HepG2 (cell line): ENCODE measurements around the gene KATNB1. TPM values are rescaled to one million over a fixed set of nuclear protein-coding genes. Genes with fewer than 3 reads are reported as not detected.
A peak's percentile ranks its signal among the peaks of the same experiment; 100 is the strongest.

Experiments
- EZH2 ChIP-seq: conservative IDR thresholded peaks from 2 replicates; pipeline ENCODE4 v1.6.1; 2012; ENCODE audit warnings: mild to moderate bottlenecking, low read depth, low read length, moderate library complexity
- SMAD9 ChIP-seq: sonication (generic); formaldehyde crosslinking; IDR thresholded peaks from 2 replicates; pipeline ENCODE4 v1.5.1; 2020; ENCODE audit warnings: mild to moderate bottlenecking, missing genetic modification reagents
- SP1 ChIP-seq, 2 experiments: fragments of 450-650 bp in 1 of 2; sonication (generic) in 1 of 2; formaldehyde crosslinking in 1 of 2; IDR thresholded peaks; 2 replicates each; pipeline versions ENCODE4 v1.4.0 to v1.6.1; 2016 to 2020; ENCODE audit warnings: missing genetic modification reagents in 1 of 2
- SYNCRIP ChIP-seq: fragments of 200-400 bp; formaldehyde crosslinking; IDR thresholded peaks from 2 replicates; pipeline ENCODE4 v1.6.1; 2018; ENCODE audit warnings: mild to moderate bottlenecking, low read depth, low read length; ENCODE audit not compliant: insufficient read depth
- TMF1 ChIP-seq: sonication (generic); formaldehyde crosslinking; IDR thresholded peaks from 2 replicates; pipeline ENCODE4 v1.8.1; 2022; ENCODE audit warnings: low read depth, missing genetic modification reagents
- XRCC5 ChIP-seq: fragments of 200-400 bp; formaldehyde crosslinking; optimal IDR thresholded peaks from 2 replicates; pipeline ENCODE3; 2017; ENCODE audit warnings: mild to moderate bottlenecking, low read length
- ZNF282 ChIP-seq: fragments of 450-650 bp; IDR thresholded peaks from 2 replicates; pipeline ENCODE4 v1.6.1; 2018; ENCODE audit not compliant: partially characterized antibody
- ZSCAN30 ChIP-seq: sonication (generic); formaldehyde crosslinking; IDR thresholded peaks from 2 replicates; pipeline ENCODE4 v1.5.0; 2020; ENCODE audit warnings: mild to moderate bottlenecking, missing genetic modification reagents
- polyA plus RNA-seq, 8 experiments: library from polyadenylated mRNA; depleted of rRNA in 3 of 8; stranded (reverse) in 7 of 8; unstranded in 1 of 8; fragments of >200 nt; fragmentation: Illumina TruSeq in 4 of 8; extraction: Trizol in 4 of 8; gene quantifications; 2 replicates each; pipeline versions ENCODE4 v1.2.1 to v1.2.3, GENCODE V29; 2011 to 2016; ENCODE audit warnings: low read depth in 4 of 8, missing spikeins in 1 of 8, mixed read lengths in 1 of 8; ENCODE audit not compliant: insufficient read depth in 1 of 8
- total RNA-seq, 5 experiments: library from RNA; depleted of rRNA; stranded (reverse); fragments of >200 nt; fragmentation: Illumina TruSeq; extraction: Trizol; gene quantifications; 2 replicates each; pipeline ENCODE4 v1.2.3, GENCODE V29; 2016; ENCODE audit warnings: low read depth in 1 of 5
- TF ChIP-seq, protein P1 (sequence below): sonication (generic); formaldehyde crosslinking; conservative IDR thresholded peaks from 2 replicates; pipeline ENCODE4 v1.4.0; 2020; ENCODE audit warnings: missing genetic modification reagents
- TF ChIP-seq, protein P2 (sequence below): sonication (generic); formaldehyde crosslinking; IDR thresholded peaks from 2 replicates; pipeline ENCODE4 v1.8.0; 2023; ENCODE audit warnings: mild to moderate bottlenecking, missing genetic modification reagents
- TF ChIP-seq, protein P3 (sequence below): sonication (generic); formaldehyde crosslinking; IDR thresholded peaks from 2 replicates; pipeline ENCODE4 v1.8.1; 2023; ENCODE audit warnings: mild to moderate bottlenecking, missing genetic modification reagents
- TF ChIP-seq, protein P4 (sequence below): sonication (generic); formaldehyde crosslinking; IDR thresholded peaks from 2 replicates; pipeline ENCODE4 v1.4.0; 2020; ENCODE audit warnings: missing genetic modification reagents, mild to moderate bottlenecking, borderline replicate concordance
- TF ChIP-seq, protein P5 (sequence below): sonication (generic); formaldehyde crosslinking; IDR thresholded peaks from 2 replicates; pipeline ENCODE4 v1.4.0; 2020; ENCODE audit warnings: missing genetic modification reagents
- TF ChIP-seq, protein P6 (sequence below): sonication (generic); formaldehyde crosslinking; IDR thresholded peaks from 2 replicates; pipeline ENCODE4 v1.4.0; 2020; ENCODE audit warnings: mild to moderate bottlenecking, missing genetic modification reagents, borderline replicate concordance
- TF ChIP-seq, protein P7 (sequence below): sonication (generic); formaldehyde crosslinking; IDR thresholded peaks from 2 replicates; pipeline ENCODE4 v1.5.0; 2020; ENCODE audit warnings: missing genetic modification reagents, mild to moderate bottlenecking, borderline replicate concordance

The KATNB1 gene
- total and polyA plus RNA-seq, 2 of the 13 experiments (the other 11 are each of a cell fraction or from before 2014, with no cell fraction given), result 31.5 to 43.5 TPM

DNA sequence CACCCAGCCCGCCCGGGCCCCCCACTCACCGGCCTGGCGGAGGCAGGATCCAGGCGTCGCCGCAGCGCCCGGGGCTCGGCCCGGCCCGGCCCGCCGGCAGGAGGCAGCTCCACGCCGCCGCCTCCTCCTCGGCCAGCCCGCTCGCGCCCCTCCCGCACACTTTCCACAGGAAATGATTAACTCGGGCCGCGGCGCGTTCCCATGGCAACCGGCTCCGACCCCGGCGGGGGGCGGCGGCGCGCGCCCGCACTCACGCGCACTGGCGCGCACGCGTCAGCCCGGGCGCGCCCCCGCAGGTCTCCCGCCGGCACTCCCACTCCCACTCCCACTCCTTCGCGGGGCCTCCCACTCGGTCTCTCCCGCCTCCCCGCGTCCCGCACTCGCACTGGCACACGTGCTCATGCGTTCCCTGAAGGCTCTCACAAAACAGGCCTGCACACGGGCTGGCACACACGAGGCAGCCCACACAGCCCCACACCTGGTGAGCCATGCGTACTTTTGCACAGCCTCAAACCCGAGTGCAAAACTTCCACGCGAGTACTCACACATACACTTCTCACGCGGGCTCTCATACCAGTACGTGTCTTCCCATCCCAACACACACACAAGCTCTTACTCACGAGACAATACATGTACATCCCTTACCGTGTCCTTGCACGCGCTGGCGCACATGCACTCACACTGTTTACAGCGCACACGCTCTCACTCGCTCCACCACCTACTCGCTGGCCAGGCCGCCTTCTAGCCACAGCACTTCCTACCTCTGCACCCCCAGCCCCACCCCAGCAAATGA, 67.0 kb downstream of the KATNB1 start, which contains the start of gene KIFC3 (continued):
- TF ChIP-seq, protein P1, sequence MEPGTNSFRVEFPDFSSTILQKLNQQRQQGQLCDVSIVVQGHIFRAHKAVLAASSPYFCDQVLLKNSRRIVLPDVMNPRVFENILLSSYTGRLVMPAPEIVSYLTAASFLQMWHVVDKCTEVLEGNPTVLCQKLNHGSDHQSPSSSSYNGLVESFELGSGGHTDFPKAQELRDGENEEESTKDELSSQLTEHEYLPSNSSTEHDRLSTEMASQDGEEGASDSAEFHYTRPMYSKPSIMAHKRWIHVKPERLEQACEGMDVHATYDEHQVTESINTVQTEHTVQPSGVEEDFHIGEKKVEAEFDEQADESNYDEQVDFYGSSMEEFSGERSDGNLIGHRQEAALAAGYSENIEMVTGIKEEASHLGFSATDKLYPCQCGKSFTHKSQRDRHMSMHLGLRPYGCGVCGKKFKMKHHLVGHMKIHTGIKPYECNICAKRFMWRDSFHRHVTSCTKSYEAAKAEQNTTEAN (CRISPR knock-in tag), result peak; percentile 98
- TF ChIP-seq, protein P2, sequence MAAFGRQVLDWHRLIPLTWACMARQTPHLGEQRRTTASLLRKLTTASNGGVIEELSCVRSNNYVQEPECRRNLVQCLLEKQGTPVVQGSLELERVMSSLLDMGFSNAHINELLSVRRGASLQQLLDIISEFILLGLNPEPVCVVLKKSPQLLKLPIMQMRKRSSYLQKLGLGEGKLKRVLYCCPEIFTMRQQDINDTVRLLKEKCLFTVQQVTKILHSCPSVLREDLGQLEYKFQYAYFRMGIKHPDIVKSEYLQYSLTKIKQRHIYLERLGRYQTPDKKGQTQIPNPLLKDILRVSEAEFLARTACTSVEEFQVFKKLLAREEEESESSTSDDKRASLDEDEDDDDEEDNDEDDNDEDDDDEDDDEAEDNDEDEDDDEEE, result no peak
- TF ChIP-seq, protein P3, sequence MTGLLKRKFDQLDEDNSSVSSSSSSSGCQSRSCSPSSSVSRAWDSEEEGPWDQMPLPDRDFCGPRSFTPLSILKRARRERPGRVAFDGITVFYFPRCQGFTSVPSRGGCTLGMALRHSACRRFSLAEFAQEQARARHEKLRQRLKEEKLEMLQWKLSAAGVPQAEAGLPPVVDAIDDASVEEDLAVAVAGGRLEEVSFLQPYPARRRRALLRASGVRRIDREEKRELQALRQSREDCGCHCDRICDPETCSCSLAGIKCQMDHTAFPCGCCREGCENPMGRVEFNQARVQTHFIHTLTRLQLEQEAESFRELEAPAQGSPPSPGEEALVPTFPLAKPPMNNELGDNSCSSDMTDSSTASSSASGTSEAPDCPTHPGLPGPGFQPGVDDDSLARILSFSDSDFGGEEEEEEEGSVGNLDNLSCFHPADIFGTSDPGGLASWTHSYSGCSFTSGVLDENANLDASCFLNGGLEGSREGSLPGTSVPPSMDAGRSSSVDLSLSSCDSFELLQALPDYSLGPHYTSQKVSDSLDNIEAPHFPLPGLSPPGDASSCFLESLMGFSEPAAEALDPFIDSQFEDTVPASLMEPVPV (CRISPR knock-in tag), result peak; percentile 97
- TF ChIP-seq, protein P4, sequence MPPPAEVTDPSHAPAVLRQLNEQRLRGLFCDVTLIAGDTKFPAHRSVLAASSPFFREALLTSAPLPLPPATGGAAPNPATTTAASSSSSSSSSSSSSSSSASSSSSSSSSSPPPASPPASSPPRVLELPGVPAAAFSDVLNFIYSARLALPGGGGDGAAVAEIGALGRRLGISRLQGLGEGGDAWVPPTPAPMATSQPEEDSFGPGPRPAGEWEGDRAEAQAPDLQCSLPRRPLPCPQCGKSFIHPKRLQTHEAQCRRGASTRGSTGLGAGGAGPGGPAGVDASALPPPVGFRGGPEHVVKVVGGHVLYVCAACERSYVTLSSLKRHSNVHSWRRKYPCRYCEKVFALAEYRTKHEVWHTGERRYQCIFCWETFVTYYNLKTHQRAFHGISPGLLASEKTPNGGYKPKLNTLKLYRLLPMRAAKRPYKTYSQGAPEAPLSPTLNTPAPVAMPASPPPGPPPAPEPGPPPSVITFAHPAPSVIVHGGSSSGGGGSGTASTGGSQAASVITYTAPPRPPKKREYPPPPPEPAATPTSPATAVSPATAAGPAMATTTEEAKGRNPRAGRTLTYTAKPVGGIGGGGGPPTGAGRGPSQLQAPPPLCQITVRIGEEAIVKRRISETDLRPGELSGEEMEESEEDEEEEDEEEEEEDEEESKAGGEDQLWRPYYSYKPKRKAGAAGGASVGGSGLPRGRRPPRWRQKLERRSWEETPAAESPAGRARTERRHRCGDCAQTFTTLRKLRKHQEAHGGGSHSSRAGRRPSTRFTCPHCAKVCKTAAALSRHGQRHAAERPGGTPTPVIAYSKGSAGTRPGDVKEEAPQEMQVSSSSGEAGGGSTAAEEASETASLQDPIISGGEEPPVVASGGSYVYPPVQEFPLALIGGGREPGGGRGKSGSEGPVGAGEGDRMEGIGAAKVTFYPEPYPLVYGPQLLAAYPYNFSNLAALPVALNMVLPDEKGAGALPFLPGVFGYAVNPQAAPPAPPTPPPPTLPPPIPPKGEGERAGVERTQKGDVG (CRISPR knock-in tag), result peak; percentile 76; the same call in 1 of the 2 replicates
- TF ChIP-seq, protein P5, sequence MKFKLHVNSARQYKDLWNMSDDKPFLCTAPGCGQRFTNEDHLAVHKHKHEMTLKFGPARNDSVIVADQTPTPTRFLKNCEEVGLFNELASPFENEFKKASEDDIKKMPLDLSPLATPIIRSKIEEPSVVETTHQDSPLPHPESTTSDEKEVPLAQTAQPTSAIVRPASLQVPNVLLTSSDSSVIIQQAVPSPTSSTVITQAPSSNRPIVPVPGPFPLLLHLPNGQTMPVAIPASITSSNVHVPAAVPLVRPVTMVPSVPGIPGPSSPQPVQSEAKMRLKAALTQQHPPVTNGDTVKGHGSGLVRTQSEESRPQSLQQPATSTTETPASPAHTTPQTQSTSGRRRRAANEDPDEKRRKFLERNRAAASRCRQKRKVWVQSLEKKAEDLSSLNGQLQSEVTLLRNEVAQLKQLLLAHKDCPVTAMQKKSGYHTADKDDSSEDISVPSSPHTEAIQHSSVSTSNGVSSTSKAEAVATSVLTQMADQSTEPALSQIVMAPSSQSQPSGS (CRISPR knock-in tag), result peak; percentile 43; the same call in 1 of the 2 replicates
- TF ChIP-seq SMAD9 (no peak; the same call in 1 of the 2 replicates), SP1 (IDR thresholded peaks at IDR 0.05) (no peak), SP1 (CRISPR knock-in tag; IDR thresholded peaks at IDR 0.05) (no peak), ZSCAN30 (CRISPR knock-in tag) (no peak), XRCC5 (no peak), ZNF282 (no peak), SYNCRIP (no peak), TMF1 (CRISPR knock-in tag) (peak; percentile 93), EZH2 (no peak)
- TF ChIP-seq, protein P6, sequence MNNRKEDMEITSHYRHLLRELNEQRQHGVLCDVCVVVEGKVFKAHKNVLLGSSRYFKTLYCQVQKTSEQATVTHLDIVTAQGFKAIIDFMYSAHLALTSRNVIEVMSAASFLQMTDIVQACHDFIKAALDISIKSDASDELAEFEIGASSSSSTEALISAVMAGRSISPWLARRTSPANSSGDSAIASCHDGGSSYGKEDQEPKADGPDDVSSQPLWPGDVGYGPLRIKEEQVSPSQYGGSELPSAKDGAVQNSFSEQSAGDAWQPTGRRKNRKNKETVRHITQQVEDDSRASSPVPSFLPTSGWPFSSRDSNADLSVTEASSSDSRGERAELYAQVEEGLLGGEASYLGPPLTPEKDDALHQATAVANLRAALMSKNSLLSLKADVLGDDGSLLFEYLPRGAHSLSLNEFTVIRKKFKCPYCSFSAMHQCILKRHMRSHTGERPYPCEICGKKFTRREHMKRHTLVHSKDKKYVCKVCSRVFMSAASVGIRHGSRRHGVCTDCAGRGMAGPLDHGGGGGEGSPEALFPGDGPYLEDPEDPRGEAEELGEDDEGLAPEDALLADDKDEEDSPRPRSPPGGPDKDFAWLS, result no peak
- TF ChIP-seq, protein P7, sequence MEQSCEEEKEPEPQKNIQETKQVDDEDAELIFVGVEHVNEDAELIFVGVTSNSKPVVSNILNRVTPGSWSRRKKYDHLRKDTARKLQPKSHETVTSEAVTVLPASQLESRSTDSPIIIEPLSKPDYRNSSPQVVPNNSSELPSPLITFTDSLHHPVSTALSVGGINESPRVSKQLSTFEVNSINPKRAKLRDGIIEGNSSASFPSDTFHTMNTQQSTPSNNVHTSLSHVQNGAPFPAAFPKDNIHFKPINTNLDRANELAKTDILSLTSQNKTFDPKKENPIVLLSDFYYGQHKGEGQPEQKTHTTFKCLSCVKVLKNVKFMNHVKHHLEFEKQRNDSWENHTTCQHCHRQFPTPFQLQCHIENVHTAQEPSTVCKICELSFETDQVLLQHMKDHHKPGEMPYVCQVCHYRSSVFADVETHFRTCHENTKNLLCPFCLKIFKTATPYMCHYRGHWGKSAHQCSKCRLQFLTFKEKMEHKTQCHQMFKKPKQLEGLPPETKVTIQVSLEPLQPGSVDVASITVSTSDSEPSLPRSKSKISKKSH (CRISPR knock-in tag), result peak; percentile 67; the same call in 1 of the 2 replicates
